Ovary (tissue), 3 donors: ENCODE data around the gene ANKMY1.

Experiments
- EP300 ChIP-seq: sonication (generic); formaldehyde crosslinking; IDR thresholded peaks from one replicate; pipeline ENCODE4 v1.6.1; 2017; ENCODE audit warnings: antibody characterized with exemption
- POLR2A ChIP-seq: fragments of 450-650 bp; IDR thresholded peaks from one replicate; pipeline ENCODE4 v1.6.1; 2017; ENCODE audit warnings: antibody characterized with exemption, mild to moderate bottlenecking, moderate library complexity
- TF ChIP-seq, protein P1 (sequence below), 3 donors: fragments of 450-650 bp in 2 of 3; fragments of 200-600 bp in 1 of 3; IDR thresholded peaks; one replicate each; pipeline versions ENCODE4 v1.5.1 to v1.8.0; 2016 to 2022; ENCODE audit warnings: antibody characterized with exemption in 3 of 3, mild to moderate bottlenecking in 1 of 3
- donor health status: DM: no; HTN: no; CAD: no.

DNA sequence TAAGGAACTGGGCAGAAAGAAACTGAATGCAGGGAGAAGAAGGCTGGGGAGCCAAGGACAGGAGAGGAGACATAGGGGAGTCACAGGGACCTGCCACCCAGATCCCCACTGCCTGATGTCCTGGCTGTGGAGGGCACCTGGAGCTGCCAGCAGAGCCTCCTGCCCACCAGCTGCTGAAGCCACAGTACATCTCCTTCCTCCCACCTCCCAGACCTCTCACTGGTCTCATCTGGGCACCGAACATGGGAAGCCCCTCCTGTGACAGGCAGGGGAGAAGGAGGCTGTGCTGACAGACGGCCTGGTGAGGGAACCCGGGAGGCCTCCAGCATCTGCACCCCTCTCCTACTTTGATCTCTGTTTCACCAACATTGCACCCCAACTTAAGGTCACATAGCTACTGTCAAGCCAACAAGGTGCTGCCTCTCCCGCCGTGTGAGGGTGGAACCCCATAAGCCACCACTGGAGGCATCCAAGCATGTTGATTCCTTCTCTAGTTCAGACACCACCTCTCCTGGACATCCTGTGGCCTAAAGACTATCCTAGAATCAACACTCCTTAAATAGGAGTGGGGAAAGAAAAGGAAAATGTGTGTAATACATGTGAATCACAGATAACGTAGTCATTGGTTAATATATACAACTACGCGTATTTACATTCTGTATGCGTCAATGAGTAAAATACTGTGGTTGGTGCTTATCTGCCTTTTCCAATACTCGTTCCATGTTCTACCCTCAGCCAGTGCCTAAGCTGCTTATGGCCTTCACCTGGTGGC, 7.0 kb upstream of the ANKMY1 start:
- TF ChIP-seq, protein P1, sequence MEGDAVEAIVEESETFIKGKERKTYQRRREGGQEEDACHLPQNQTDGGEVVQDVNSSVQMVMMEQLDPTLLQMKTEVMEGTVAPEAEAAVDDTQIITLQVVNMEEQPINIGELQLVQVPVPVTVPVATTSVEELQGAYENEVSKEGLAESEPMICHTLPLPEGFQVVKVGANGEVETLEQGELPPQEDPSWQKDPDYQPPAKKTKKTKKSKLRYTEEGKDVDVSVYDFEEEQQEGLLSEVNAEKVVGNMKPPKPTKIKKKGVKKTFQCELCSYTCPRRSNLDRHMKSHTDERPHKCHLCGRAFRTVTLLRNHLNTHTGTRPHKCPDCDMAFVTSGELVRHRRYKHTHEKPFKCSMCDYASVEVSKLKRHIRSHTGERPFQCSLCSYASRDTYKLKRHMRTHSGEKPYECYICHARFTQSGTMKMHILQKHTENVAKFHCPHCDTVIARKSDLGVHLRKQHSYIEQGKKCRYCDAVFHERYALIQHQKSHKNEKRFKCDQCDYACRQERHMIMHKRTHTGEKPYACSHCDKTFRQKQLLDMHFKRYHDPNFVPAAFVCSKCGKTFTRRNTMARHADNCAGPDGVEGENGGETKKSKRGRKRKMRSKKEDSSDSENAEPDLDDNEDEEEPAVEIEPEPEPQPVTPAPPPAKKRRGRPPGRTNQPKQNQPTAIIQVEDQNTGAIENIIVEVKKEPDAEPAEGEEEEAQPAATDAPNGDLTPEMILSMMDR (IDR thresholded peaks at IDR 0.05) = no peak
- no peak for TF ChIP-seq POLR2A
- TF ChIP-seq EP300 = no peak
